Measurements from ENCODE around the gene ZNF14.

DNA sequence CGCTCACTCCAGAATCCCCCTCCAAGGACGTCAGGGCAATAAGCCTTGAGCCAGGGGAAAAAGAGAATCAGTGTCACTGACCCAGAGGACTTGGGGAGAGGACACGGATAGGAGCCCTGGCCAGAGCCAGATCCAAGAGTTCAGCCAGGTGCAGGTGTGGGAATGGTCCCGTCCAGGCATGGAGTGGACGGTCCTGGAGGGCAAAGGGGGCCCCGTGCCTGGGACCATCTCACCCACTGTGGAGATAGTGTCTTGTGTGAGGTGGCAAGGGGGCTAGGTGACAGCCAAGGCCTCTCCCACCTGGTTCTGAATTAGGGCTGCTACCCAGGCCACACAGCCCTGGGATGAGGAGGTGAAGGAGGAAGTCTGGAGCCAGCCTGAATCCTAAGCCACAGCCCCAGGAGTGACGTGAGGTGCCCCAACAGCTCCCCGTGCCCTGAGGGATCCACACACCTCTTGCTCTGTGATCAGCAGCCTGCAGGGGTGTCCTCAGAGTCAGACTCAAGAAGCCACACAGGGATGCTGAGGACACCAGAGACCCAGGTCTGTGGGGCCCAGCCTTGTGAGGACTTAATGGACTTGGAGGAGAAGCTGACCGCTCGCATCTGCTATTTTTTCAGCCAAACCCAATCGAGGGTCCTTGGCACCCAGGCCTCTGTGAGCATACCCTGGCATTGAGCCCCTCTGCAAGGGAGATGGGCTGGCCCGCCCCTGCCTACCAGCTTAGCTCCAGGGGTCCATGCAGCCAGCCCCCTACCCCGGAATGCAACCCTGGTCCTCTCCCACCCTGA lies 16.4 kb upstream of the ZNF14 start:
- TF ChIP-seq POLR2A (IDR thresholded peaks at IDR 0.05) = no peak
- TF ChIP-seq, protein P1, sequence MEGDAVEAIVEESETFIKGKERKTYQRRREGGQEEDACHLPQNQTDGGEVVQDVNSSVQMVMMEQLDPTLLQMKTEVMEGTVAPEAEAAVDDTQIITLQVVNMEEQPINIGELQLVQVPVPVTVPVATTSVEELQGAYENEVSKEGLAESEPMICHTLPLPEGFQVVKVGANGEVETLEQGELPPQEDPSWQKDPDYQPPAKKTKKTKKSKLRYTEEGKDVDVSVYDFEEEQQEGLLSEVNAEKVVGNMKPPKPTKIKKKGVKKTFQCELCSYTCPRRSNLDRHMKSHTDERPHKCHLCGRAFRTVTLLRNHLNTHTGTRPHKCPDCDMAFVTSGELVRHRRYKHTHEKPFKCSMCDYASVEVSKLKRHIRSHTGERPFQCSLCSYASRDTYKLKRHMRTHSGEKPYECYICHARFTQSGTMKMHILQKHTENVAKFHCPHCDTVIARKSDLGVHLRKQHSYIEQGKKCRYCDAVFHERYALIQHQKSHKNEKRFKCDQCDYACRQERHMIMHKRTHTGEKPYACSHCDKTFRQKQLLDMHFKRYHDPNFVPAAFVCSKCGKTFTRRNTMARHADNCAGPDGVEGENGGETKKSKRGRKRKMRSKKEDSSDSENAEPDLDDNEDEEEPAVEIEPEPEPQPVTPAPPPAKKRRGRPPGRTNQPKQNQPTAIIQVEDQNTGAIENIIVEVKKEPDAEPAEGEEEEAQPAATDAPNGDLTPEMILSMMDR (IDR thresholded peaks at IDR 0.05) = no peak
